Hypothalamus (tissue), 51 donors: Measurements from ENCODE around the gene SLC37A4.
"Not testable (repeated sequence)": the region's sequence is repeated elsewhere in the genome, so short reads cannot be mapped to it uniquely, and the experiment has no call there.

Experiments used
- DNase-seq, 51 donors: peaks; one replicate each; lab custom pipeline; 2025; lab: John Stamatoyannopoulos, UW

The SLC37A4 gene

DNA sequence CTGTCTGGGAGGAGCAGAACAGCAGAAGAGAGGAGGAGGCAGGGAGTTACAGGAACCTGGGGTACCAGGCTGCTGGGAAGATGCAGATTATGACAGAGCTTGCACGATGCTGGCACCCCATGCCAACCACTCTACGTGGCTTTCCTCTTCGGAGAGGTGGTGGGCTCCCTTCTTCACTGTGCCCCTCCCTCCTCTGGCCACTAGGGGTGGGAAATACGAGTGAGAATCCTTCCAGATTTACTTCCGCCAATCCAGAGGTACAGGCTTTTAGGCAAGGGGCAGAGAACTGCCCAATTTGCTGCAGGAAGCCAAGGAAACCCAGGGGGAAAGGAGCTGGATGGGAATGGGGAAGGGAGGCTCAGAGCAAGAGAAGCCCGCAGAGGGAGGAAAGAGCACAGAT lies 14.0 kb upstream of the SLC37A4 start:
- no peak for DNase-seq

GRCh38 chr11:119042927-119043326 lies 12.2 kb upstream of the SLC37A4 start:
- DNase-seq, result no peak

GRCh38 chr11:119041821-119042514 lies 11.3 kb upstream of the SLC37A4 start:
- DNase-seq, result no peak

DNA sequence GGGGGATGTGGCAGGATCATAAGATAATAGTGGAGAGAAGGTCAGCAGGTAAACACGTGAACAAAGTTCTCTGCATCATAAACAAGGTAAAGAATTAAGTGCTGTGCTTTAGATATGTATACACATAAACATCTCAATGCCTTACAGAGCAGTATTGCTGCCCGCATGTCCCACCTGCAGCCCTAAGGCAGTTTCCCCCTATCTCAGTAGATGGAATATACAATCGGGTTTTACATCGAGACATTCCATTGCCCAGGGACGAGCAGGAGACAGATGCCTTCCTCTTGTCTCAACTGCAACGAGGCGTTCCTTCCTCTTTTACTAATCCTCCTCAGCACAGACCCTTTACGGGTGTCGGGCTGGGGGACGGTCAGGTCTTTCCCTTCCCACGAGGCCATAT lies 8.8 kb upstream of the SLC37A4 start:
- not testable (repeated sequence) for DNase-seq

DNA sequence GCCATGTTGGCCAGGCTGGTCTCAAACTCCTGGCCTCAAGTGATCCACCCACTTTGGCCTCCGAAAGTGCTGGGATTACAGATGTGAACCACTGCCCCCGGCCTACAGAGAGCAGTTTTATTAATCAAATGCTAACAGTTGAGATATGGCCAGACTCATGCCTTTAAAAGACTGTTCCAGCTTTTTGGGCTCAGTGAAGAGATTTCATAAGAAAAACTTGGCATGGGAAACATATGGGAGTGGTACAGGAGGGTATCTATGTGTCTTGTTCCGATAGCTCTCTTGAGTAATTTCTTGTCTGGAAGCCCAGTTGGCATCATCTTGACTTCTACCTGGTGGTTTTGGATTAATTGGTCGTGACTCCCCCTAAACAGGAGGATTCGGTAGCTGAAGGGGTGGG lies 8.2 kb upstream of the SLC37A4 start:
- DNase-seq, result no peak

- no peak for DNase-seq
Measured at GRCh38 chr11:119034813-119035212, 4.1 kb upstream of the SLC37A4 start.

GRCh38 chr11:119033421-119033820 lies 2.7 kb upstream of the SLC37A4 start:
- not testable (repeated sequence) for DNase-seq

DNA sequence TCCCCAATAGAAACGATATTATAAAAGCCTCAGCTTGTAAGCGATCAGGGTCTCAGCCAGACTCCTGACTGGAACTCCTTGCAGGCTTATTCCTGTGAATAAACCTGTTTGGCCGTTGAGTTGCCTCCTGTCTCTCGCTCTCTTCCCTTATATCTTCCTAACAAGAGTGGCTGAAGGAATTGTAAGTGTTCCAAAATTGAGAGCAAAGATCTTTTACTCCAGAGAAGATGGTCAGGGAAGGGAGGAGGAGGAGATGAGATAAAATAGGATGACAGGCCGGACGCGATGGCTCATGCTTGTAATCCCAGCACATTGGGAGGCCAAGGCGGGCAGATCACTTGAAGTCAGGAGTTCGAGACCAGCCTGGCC lies 1.2 kb upstream of the SLC37A4 start:
- no peak for DNase-seq

GRCh38 chr11:119030029-119030328 lies 698 bp downstream of the SLC37A4 start:
- DNase-seq, result peak in 1 of 51 donors; percentile 49

GRCh38 chr11:119029340-119030028 lies 1.2 kb downstream of the SLC37A4 start:
- DNase-seq, result peak in 10 of 51 donors; percentile 3 to 22 (median 8)

DNA sequence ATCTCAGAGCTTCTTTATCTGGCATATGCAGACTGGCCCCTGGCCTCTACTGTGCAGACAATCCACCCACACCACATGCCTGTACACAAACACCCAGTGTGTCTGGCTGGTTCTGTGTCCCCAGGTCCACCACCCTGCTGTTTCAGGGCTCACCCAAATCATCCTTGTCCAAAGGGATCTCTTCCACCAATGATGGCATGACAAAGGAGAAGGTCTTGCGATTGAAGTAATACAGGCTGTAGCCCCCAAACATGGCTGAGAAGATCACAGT lies 1.7 kb downstream of the SLC37A4 start:
- DNase-seq, result no peak

- no peak for DNase-seq
Measured at GRCh38 chr11:119028346-119029068, 2.2 kb downstream of the SLC37A4 start.

GRCh38 chr11:119027561-119028345 lies 2.9 kb downstream of the SLC37A4 start:
- no peak for DNase-seq

GRCh38 chr11:119026970-119027369 lies 3.7 kb downstream of the SLC37A4 start:
- DNase-seq, result no peak

GRCh38 chr11:119025978-119026766 lies 4.5 kb downstream of the SLC37A4 start:
- DNase-seq, result no peak

DNA sequence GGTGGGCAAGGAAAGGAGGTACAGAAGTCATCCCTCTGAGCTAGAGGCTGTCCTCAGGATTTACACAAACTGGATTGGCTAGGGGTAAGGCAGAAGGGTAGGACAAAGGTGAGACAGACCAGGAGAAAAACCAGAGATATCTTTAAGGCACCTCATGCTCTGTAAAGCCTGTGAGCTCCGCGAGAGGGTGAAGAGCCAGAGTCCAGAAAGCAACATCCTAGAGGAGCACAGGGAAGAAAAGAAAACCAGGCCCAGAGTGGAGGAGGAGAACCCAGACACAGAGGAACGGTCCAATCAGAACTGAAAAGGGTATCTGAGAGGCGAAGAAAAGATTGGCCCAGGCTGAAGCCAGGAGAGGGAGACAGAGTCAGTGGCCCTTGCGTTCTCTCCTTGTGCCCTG lies 5.1 kb downstream of the SLC37A4 start:
- DNase-seq, result no peak

- DNase-seq, result no peak
Measured at GRCh38 chr11:119025099-119025473, 5.6 kb downstream of the SLC37A4 start.

GRCh38 chr11:119024430-119025098 lies 6.1 kb downstream of the SLC37A4 start:
- no peak for DNase-seq

GRCh38 chr11:119023741-119024140 lies 6.9 kb downstream of the SLC37A4 start:
- DNase-seq, result no peak

DNA sequence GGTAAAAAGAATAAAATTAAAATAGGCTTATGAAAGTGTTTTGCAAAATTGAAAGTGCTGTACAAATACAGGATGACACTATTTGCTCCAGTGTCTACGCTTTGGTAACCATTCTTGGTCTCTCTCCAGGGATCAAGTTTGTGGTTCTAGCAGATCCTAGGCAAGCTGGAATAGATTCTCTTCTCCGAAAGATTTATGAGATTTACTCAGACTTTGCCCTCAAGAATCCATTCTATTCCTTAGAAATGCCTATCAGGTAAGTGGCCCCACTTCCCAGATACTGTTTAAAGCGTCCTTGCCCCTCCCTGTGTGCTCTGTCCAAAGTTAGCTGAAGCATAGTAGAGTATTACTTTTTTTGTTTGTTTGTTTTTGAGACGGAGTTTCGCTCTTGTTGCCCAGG lies 9.0 kb downstream of the SLC37A4 start:
- no peak for DNase-seq
